GM20000 (cell line): ENCODE data around the gene FAM81A.

ENCODE experiments used
- DNase-seq: peaks from one replicate; pipeline ENCODE4 v3.0.0; 2012; ENCODE audit warnings: low spot score
- CTCF ChIP-seq: IDR thresholded peaks from 2 replicates; pipeline ENCODE4 v1.5.1; 2012; ENCODE audit warnings: mild to moderate bottlenecking, control low read depth; ENCODE audit errors: extremely low read depth, missing control alignments

The FAM81A gene

GRCh38 chr15:59555696-59556095, 117.7 kb downstream of the FAM81A start:
- TF ChIP-seq CTCF: no peak
- DNase-seq: no peak

GRCh38 chr15:59556380-59556779, 118.4 kb downstream of the FAM81A start:
- DNase-seq: no peak
- no peak for TF ChIP-seq CTCF

- TF ChIP-seq CTCF: no peak
- no peak for DNase-seq
Observed at GRCh38 chr15:59557581-59557980, 119.6 kb downstream of the FAM81A start.

GRCh38 chr15:59558851-59559250, 120.9 kb downstream of the FAM81A start:
- no peak for TF ChIP-seq CTCF
- DNase-seq: no peak

GRCh38 chr15:59561547-59561946, 123.6 kb downstream of the FAM81A start:
- no peak for DNase-seq

GRCh38 chr15:59562448-59563186, 124.6 kb downstream of the FAM81A start:
- TF ChIP-seq CTCF: no peak
- DNase-seq: no peak

More at GRCh38 chr15:59561547-59561946, 123.6 kb downstream of the FAM81A start:
- TF ChIP-seq CTCF: no peak

GRCh38 chr15:59565299-59565698, 127.3 kb downstream of the FAM81A start:
- TF ChIP-seq CTCF: no peak
- DNase-seq: no peak
